Heart left ventricle (tissue), 16 donors: Measurements from ENCODE around the gene DCHS2. TPM values are rescaled to one million over a fixed set of nuclear protein-coding genes. Genes with fewer than 3 reads are reported as not detected.

Source experiments
- ATAC-seq, 4 donors: fragments of 200-7000 bp; cut with Tn5 transposase; one replicate each; pipeline ENCODE4 v1.9.1; 2020 to 2022; ENCODE audit warnings: moderate library complexity in 4 of 4, mild to moderate bottlenecking in 3 of 4, moderate number of reproducible peaks in 1 of 4
- DNase-seq, 5 donors: peaks; one replicate each; pipeline ENCODE4 v3.0.0-alpha.2; 2020
- H3K27ac ChIP-seq, 12 donors: fragments of 200-600 bp; sonication (generic) in 4 of 12; one replicate each; pipeline versions ENCODE4 v1.5.0 to v1.8.0; 2016 to 2022; ENCODE audit warnings: mild to moderate bottlenecking in 2 of 12
- H3K27me3 ChIP-seq, 9 donors: fragments of 200-600 bp; sonication (generic) in 2 of 9; one replicate each; pipeline versions ENCODE4 v1.5.1 to v1.8.0; 2016 to 2022; ENCODE audit warnings: mild to moderate bottlenecking in 3 of 9
- H3K36me3 ChIP-seq, 9 donors: fragments of 200-600 bp; sonication (generic) in 2 of 9; one replicate each; pipeline versions ENCODE4 v1.5.0 to v1.8.0; 2018 to 2022; ENCODE audit warnings: mild to moderate bottlenecking in 2 of 9
- H3K4me1 ChIP-seq, 12 donors: fragments of 200-600 bp; sonication (generic) in 4 of 12; one replicate each; pipeline versions ENCODE4 v1.5.0 to v1.8.0; 2016 to 2022; ENCODE audit warnings: mild to moderate bottlenecking in 3 of 12
- H3K4me3 ChIP-seq, 12 donors: fragments of 200-600 bp; sonication (generic) in 4 of 12; one replicate each; pipeline versions ENCODE4 v1.5.0 to v1.8.0; 2017 to 2022; ENCODE audit warnings: mild to moderate bottlenecking in 9 of 12, moderate library complexity in 4 of 12
- H3K9me3 ChIP-seq, 12 donors: fragments of 200-600 bp; sonication (generic) in 4 of 12; one replicate each; pipeline versions ENCODE4 v1.5.0 to v1.8.0; 2016 to 2022; ENCODE audit warnings: mild to moderate bottlenecking in 1 of 12
- CTCF ChIP-seq, 12 donors: fragments of 200-600 bp; sonication (generic) in 4 of 12; IDR thresholded peaks; one replicate each; pipeline versions ENCODE4 v1.5.0 to v1.8.0; 2018 to 2022; ENCODE audit warnings: antibody characterized with exemption in 12 of 12, mild to moderate bottlenecking in 5 of 12
- POLR2A ChIP-seq, 2 donors: fragments of 450-650 bp; IDR thresholded peaks; one replicate each; pipeline ENCODE4 v1.6.1; 2017; ENCODE audit warnings: antibody characterized with exemption in 2 of 2, mild to moderate bottlenecking in 2 of 2, moderate library complexity in 2 of 2
- WGBS, 4 donors: extraction: QIAGEN DNeasy Blood & Tissue Kit in 2 of 4; methylation state at CpG; one replicate each; pipeline versions ENCODE4 v1.1.5 to v1.1.7; 2013 to 2018; 5-methylcytosine and 5-hydroxymethylcytosine counted together
- intact Hi-C, 10 donors: fragments of 100-400 bp; cut with DNase I; formaldehyde crosslinking; loops; one replicate each; pipeline versions ENCODE4 v1.11.1 to v1.14.2; 2022
- polyA plus RNA-seq, 2 donors: library from polyadenylated mRNA; stranded (reverse); fragments of 200-250 nt; gene quantifications; one replicate each; pipeline ENCODE4 v1.2.3, GENCODE V29; 2013
- total RNA-seq, 9 donors: library from RNA; depleted of rRNA in 2 of 9; stranded (reverse); fragments of >200 nt in 2 of 9; fragmentation: NEBNext Ultra II Directional in 3 of 9; extraction: Animal tissue kit (Norgen Biotek cat#: 25700) in 3 of 9; gene quantifications; one replicate each; pipeline versions ENCODE4 v1.1.0 to v1.2.4, GENCODE V29; 2016 to 2023
- donor health status: ischemic (EF 13 %, LVEDD 7.1; RV severe dilation, severe dysfunction).
- donor health status: healthy with polysubstance abuse.
- donor health status: DM: no; HTN: yes; CAD: no.
- donor health status: DM: no; HTN: no; CAD: no.
- donor health status: ischemic (EF 25% LVEDD 6.9; RV normal size, moderate dysfunction).
- donor health status: ischemic (EF 25% LVEDD 5.7; RV mildly dilated, moderate dysfunction).
- donor health status: healthy.
- donor health status: DM: yes; HTN: yes; CAD: no.
- donor health status: ischemic (EF 35%, LVEDD 5.7; RV mildly dilated, moderate dysfunction).
- donor health status: nonischemic (EF 11% LVEDD 7.7; RV severe dilation, severe dysfunction).
- donor health status: DM: yes; HTN: yes; CAD: no.
- donor health status: PGD.
- donor health status: ischemic (EF 29% LVEDD 5.4; RV normal size, mild dysfunction).
- donor health status: nonischemic (EF 23%, LVEDD 6.1; RV moderate dilation, normal function).

Gene DCHS2
- total and polyA plus RNA-seq, 11 donors: under 0.01 to 0.49 (median 0.15) TPM; not detected in 5

DNA sequence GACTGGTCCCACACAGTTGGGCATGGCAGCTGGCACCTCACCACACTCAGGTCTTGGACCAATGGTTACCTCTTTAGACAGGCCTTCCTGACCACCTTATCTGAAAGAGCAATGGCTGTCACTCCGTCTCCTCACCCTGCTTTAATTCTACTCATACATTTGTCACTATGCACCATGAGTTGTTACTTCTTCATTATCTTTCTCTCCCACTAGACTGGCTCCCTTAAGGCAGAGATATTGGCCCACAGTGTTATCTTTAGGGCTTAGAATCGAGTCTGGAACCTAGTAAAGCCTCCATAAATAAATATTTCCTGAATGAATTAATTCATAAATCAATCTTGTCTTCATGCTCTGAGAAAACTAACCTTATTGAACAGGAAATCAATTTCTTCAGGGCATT lies 46.6 kb downstream of the DCHS2 start:
- no peaks in the 10 kb centered on the region for H3K36me3 ChIP-seq
- H3K27ac ChIP-seq: no peak overlapping the region
- H3K4me1 ChIP-seq: no peaks in the 10 kb centered on the region
- no peak overlapping the region for H3K4me3 ChIP-seq
- DNase-seq: no peak
- 52 to 57% (median 53%) methylated on average over 2 of the region's 2 CpGs for WGBS, 4 donors
- intact Hi-C loops: no loop called here
- H3K27me3 ChIP-seq: peaks cover 0 to 3% (median 0%) of the 10 kb centered on the region in 9 donors
- no peak for TF ChIP-seq POLR2A (IDR thresholded peaks at IDR 0.05)
- no peak for TF ChIP-seq CTCF (IDR thresholded peaks at IDR 0.05)
- no peak for ATAC-seq
- H3K9me3 ChIP-seq: no peaks in the 10 kb centered on the region

DNA sequence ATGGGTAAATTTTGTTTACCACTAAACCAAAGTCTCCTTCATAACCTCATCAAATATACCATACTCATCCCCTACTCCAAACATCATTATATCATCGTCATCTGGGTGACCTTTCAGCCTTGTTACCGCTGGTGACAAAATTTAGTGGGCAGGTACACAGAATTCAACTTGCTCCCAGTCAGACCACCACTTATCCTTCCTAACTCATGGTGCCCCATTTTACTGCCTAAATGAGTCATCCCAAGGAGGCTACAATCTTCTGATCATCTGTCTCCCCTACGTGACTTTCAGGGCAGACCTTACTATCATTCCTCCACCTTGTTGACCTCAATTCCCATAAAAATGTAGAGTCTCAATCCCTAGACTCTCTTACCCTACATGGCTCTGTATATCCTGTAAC lies 49.6 kb downstream of the DCHS2 start:
- Histone ChIP-seq H3K27ac (no peak overlapping the region), H3K27me3 (peaks cover 0 to 7% (median 0%) of the 10 kb centered on the region in 9 donors), H3K36me3 (no peaks in the 10 kb centered on the region), H3K4me1 (no peaks in the 10 kb centered on the region), H3K9me3 (no peaks in the 10 kb centered on the region), H3K4me3 (no peak overlapping the region)
- intact Hi-C loops: no loop called here
- no peak for TF ChIP-seq CTCF (IDR thresholded peaks at IDR 0.05)
- TF ChIP-seq POLR2A (IDR thresholded peaks at IDR 0.05): no peak
- DNase-seq (no peak), ATAC-seq (no peak)
- WGBS, 4 donors: 84 to 88% (median 85%) methylated on average over 3 of the region's 3 CpGs

DNA sequence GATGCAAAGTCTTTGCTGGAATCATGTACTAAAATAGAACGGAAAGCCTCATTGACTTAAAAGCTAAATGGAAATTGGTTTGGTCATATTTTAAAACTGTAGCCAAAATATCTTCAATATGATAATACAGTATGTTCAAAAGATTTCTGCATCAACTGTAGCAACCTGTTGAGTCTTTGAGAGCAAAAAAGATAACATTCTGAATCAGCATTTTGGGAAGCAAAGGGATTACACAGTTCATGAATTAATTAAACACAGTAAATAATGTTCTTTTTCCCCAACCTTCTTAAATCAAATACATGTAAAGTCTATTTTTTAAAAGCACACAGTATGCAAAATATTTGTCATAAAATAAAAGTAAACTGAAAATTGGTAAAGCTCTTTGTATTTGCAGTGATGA lies 50.5 kb downstream of the DCHS2 start:
- H3K36me3 ChIP-seq: no peaks in the 10 kb centered on the region
- no peak overlapping the region for H3K27ac ChIP-seq
- no peaks in the 10 kb centered on the region for H3K4me1 ChIP-seq
- TF ChIP-seq POLR2A (IDR thresholded peaks at IDR 0.05) (no peak), CTCF (IDR thresholded peaks at IDR 0.05) (no peak)
- ATAC-seq: no peak
- no peak for DNase-seq
- 71 to 82% (median 79%) methylated on average over 1 of the region's 1 CpG for whole genome bisulfite sequencing, 4 donors
- intact Hi-C loops: no loop called here
- peaks cover 0 to 7% (median 0%) of the 10 kb centered on the region in 9 donors for H3K27me3 ChIP-seq
- H3K4me3 ChIP-seq: no peak overlapping the region
- no peaks in the 10 kb centered on the region for H3K9me3 ChIP-seq

GRCh38 chr4:154439224-154439623 lies 52.4 kb downstream of the DCHS2 start:
- H3K27me3 ChIP-seq: peaks cover 0 to 7% (median 0%) of the 10 kb centered on the region in 9 donors
- no peak for DNase-seq

More at GRCh38 chr4:154439224-154439623, 52.4 kb downstream of the DCHS2 start:
- TF ChIP-seq CTCF (IDR thresholded peaks at IDR 0.05): no peak
- no peak for TF ChIP-seq POLR2A (IDR thresholded peaks at IDR 0.05)
- Histone ChIP-seq H3K4me3 (no peak overlapping the region), H3K27ac (no peak overlapping the region), H3K4me1 (no peaks in the 10 kb centered on the region), H3K9me3 (no peaks in the 10 kb centered on the region), H3K36me3 (no peaks in the 10 kb centered on the region)
- intact Hi-C loops: no loop called here
- 0 to 30% (median 25%) methylated on average over 1 of the region's 1 CpG for WGBS, 4 donors
- ATAC-seq: no peak
